Measurements from ENCODE around the gene TMEM168.
"Not testable (repeated sequence)": the region's sequence is repeated elsewhere in the genome, so short reads cannot be mapped to it uniquely, and the experiment has no call there.

Gene TMEM168

GRCh38 chr7:112781110-112781509, 9.1 kb downstream of the TMEM168 start:
- DNase-seq (ENCODE audit: low read depth in 1 of 2, low spot score in 1 of 2), result no peak

- no peak for DNase-seq (ENCODE audit: low read depth in 1 of 2, low spot score in 1 of 2)
Observed at GRCh38 chr7:112779667-112780066, 10.5 kb downstream of the TMEM168 start.

- DNase-seq (ENCODE audit: low read depth in 1 of 2, low spot score in 1 of 2), result no peak
Observed at GRCh38 chr7:112777406-112777805, 12.8 kb downstream of the TMEM168 start.

GRCh38 chr7:112771166-112771565, 19.0 kb downstream of the TMEM168 start:
- no peak for DNase-seq (ENCODE audit: low read depth in 1 of 2, low spot score in 1 of 2)

DNA sequence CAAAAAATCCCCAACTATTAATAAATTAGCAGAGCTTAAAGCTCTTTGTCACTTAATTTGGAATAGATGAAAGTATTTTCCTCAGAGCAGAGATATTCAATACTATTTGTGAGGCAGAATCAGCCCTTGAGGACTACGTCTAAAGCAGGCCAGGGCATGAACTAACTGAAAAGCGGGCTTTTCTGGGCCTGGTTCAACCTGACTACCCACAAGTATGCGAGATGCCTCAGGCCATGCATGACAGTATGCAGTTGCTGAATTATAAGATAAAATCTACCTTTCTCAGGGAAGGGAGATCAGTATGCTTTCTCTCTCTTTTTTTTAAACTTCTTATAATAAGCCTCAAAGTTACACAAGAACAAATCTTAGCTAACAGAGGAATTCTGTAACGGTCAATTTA, 20.1 kb downstream of the TMEM168 start:
- no peak for DNase-seq (ENCODE audit: low read depth in 1 of 2, low spot score in 1 of 2)

DNA sequence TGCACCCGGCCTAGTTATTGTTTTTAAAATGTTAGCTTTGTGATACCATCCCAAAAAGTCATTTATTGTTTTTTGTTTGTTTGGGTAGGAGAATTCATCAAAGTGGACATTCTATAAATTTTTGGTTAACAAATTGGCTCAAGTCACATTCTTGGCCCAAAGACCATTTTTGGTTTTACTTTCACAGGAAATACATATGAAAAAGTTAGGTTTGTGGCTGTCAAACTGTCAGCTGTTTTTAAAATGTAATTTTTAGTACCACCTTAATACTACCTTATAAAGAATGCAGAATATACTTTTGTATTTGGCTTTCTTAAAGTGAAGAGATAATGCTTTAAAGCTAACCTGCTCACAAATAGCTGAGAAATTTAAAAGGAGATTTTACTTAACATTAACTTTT, 25.1 kb downstream of the TMEM168 start:
- DNase-seq (ENCODE audit: low read depth in 1 of 2, low spot score in 1 of 2), result no peak

GRCh38 chr7:112763996-112764395, 26.2 kb downstream of the TMEM168 start:
- no peak for DNase-seq (ENCODE audit: low read depth in 1 of 2, low spot score in 1 of 2)

GRCh38 chr7:112763298-112763697, 26.9 kb downstream of the TMEM168 start:
- no peak for DNase-seq (ENCODE audit: low read depth in 1 of 2, low spot score in 1 of 2)

DNA sequence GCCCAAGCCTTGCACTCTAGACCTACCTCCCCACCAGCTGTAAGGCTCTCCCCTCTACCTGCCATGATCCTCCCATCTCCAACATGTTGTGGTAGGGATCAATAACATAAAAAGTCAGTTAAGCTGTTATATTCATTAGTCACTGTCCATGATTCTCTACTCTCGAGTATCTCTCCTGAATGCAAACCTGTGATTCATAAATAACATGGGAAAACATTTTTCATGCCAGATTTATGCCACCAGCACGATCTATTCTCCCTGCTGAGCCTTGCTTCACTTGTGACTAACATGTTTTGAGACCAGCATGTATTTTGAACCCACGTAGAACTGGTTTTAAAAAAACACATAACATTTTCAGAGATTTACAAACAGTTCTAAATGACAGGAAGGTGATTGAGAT, 30.3 kb downstream of the TMEM168 start:
- no peak for DNase-seq (ENCODE audit: low read depth in 1 of 2, low spot score in 1 of 2)

DNA sequence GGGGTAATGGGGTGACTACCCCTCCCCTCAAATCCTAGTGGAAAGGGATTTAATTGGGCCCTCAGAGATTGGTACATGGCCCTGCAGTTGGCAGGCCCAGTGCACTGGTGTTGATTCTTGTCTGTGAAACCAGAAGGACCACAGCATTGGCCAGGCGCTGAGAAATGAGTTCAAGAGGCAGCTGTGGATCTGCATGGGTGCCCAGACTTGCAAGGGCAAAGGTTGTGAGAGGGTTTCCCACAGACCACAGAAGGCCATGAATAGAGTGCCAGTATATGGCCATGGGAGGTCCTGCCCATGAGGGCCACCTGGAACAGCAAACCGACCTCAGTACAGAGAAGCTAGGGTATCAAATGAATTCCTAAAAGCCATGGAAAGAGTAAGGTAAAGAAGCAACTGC, 32.9 kb downstream of the TMEM168 start:
- no peak for DNase-seq (ENCODE audit: low read depth in 1 of 2, low spot score in 1 of 2)

- no peak for DNase-seq (ENCODE audit: low read depth in 1 of 2, low spot score in 1 of 2)
Observed at GRCh38 chr7:112753298-112753697, 36.9 kb downstream of the TMEM168 start.

- DNase-seq (ENCODE audit: low read depth in 1 of 2, low spot score in 1 of 2), result no peak
Observed at GRCh38 chr7:112752576-112752975, 37.6 kb downstream of the TMEM168 start.

GRCh38 chr7:112749775-112750174, 40.4 kb downstream of the TMEM168 start:
- DNase-seq (ENCODE audit: low read depth in 1 of 2, low spot score in 1 of 2), result no peak

DNA sequence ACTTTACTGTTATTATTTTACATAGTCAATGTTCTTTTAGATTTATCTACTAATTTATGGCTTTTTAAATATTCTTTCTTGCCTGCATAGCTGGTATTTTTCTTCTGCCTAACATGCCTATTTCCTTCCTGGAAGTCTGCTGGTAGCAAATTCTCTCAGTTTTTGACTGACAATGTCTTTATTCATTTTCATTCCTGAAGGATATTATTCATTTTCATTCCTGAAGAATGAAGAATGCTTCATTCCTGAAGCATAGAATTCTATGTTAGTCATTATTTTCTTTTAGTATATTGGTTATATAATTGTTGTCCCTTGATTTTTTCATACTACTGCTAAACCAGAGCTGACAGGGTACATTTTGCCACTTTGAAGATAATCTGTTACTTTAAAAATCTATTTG, 41.8 kb downstream of the TMEM168 start:
- DNase-seq (ENCODE audit: low read depth in 1 of 2, low spot score in 1 of 2), result no peak

GRCh38 chr7:112745635-112746034, 44.6 kb downstream of the TMEM168 start:
- DNase-seq (ENCODE audit: low read depth in 1 of 2, low spot score in 1 of 2), result no peak

DNA sequence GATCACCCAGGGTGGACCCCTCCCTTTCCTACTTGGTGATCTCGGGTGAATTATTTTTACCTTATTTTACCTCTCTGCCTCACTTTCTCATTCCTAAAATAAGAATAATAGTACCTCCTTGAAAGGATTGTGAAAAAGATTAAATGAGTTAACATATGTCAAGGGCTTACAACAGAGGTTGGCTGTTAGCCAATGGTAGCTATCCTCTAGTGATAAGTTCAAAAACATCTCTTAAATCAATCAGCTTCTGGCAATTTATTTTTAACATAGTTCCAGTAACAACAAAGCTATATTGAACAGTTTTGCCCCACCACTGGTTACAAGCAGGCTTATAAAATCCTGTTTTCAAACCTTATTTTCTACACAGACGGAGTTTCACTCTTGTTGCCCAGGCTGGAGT, 45.4 kb downstream of the TMEM168 start:
- DNase-seq (ENCODE audit: low read depth in 1 of 2, low spot score in 1 of 2), result no peak

- no peak for DNase-seq (ENCODE audit: low read depth in 1 of 2, low spot score in 1 of 2)
Observed at GRCh38 chr7:112743811-112744210, 46.4 kb downstream of the TMEM168 start.

DNA sequence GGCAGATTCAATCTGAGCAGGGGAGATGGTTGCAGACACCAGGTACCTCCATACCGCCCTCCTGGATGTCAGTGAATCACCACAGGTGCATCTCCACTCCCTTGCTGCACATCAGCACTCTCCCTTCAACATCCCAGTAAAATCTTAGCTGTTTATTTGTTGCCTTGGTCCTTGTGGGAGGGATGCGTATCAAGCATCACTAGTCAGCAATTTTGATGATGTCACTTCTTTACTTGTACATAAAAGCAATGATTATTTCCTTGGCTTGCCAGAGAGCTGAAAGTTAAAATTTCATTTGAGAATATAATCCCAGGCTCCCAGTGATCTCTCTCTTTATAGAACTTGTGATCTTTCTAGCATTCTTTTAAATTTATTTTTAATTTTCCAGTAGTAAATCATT, 49.5 kb downstream of the TMEM168 start:
- no peak for DNase-seq (ENCODE audit: low read depth in 1 of 2, low spot score in 1 of 2)

DNA sequence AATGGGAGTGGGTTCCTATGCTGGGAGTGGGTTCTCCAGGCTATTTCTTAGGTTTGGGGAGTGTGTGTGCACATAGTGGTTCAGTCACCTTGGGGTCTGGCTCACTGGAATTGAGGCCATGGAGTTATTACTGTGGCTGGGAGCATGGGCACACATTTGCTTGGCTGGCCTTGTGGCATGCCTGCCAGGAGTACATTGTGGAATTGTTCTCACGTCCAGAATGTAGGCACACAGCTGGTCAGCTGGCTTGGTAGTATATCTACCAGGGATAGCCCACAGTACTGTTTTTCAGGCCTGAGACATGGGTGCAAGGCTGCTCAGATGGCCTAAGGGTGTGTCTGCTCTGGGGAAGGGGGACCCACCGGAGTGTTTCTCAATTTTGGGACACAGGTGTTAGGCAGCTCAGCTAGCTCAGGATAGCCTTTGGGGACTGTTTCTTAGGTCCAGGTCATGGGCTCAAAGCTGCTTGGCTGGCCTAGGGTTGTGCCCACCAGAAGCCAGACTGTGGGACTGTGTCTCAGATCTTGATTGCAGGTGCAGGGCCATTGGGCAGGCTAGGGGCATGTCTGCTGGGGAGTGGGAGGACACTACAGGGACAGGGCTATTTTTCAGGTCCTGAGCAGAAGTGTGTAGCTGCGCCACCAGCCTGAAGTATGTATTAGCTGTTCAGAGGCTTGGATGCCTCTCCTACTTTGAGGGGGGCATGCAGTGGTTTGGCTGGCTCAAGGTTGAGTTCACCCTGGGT, 50.6 kb downstream of the TMEM168 start:
- DNase-seq (ENCODE audit: low read depth in 1 of 2, low spot score in 1 of 2), result no peak

GRCh38 chr7:112735261-112735660, 54.9 kb downstream of the TMEM168 start:
- DNase-seq (ENCODE audit: low read depth in 1 of 2, low spot score in 1 of 2), result no peak

GRCh38 chr7:112731324-112731723, 58.9 kb downstream of the TMEM168 start:
- not testable (repeated sequence) for DNase-seq (ENCODE audit: low read depth in 1 of 2, low spot score in 1 of 2)

DNA sequence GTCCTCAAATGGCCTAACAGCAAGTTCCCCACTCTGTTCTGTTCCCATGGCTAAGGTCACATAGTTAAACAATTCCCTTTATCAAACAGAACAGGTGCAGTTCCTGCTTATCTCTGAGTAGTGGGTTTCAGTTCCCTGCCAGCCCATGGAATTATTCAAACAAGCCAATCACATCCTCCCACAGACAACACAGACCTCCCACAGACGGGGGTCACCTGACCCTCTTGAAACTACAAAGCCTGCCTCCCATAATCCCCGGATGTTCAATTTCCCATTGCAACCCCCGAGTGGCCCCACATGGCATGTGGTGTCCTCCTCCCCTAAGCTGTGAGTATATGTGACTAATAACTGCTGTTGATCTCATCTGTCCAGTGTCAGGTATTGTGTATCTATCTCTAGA, 64.1 kb downstream of the TMEM168 start:
- no peak for DNase-seq (ENCODE audit: low read depth in 1 of 2, low spot score in 1 of 2)

- no peak for DNase-seq (ENCODE audit: low read depth in 1 of 2, low spot score in 1 of 2)
Observed at GRCh38 chr7:112723416-112723815, 66.8 kb downstream of the TMEM168 start.

Data from stimulated activated CD4-positive, alpha-beta T cell treated with anti-CD3 and anti-CD28 coated beads, Interleukin-15, amount 100 ng/mL, for 1 hour (primary cell).